ENCODE measurements around the gene PSORS1C1.

- TF ChIP-seq, protein P1, sequence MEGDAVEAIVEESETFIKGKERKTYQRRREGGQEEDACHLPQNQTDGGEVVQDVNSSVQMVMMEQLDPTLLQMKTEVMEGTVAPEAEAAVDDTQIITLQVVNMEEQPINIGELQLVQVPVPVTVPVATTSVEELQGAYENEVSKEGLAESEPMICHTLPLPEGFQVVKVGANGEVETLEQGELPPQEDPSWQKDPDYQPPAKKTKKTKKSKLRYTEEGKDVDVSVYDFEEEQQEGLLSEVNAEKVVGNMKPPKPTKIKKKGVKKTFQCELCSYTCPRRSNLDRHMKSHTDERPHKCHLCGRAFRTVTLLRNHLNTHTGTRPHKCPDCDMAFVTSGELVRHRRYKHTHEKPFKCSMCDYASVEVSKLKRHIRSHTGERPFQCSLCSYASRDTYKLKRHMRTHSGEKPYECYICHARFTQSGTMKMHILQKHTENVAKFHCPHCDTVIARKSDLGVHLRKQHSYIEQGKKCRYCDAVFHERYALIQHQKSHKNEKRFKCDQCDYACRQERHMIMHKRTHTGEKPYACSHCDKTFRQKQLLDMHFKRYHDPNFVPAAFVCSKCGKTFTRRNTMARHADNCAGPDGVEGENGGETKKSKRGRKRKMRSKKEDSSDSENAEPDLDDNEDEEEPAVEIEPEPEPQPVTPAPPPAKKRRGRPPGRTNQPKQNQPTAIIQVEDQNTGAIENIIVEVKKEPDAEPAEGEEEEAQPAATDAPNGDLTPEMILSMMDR (IDR thresholded peaks at IDR 0.05): no peak
- TF ChIP-seq POLR2A (IDR thresholded peaks at IDR 0.05): no peak
Observed at GRCh38 chr6:31086788-31087440, 27.7 kb upstream of the PSORS1C1 start.

Data from Peyer's patch (tissue), 4 donors.